SU-DHL-6 (cell line): Measurements from ENCODE around the gene SYT9.

Experiments used
- H2AFZ ChIP-seq: fragments of 200-600 bp; sonication (generic); 2 replicates; pipeline ENCODE4 v1.6.1; 2014; ENCODE audit warnings: low read depth, mild to moderate bottlenecking, moderate library complexity, mixed read lengths, antibody characterized with exemption, low read length; ENCODE audit not compliant: severe bottlenecking
- H3F3A ChIP-seq: fragments of 200-600 bp; shearing (Covaris generic); 2 replicates; pipeline ENCODE4 v1.6.0; 2016; ENCODE audit warnings: antibody characterized with exemption, mild to moderate bottlenecking; ENCODE audit not compliant: insufficient read depth
- H3K27ac ChIP-seq: fragments of 200-600 bp; sonication (generic); 2 replicates; pipeline ENCODE4 v1.5.1; 2016; ENCODE audit warnings: low read depth, mild to moderate bottlenecking, low read length, moderate library complexity, mixed read lengths
- H3K27me3 ChIP-seq: fragments of 200-600 bp; sonication (generic), shearing (Covaris generic); 2 replicates; pipeline ENCODE4 v1.6.0; 2014; ENCODE audit warnings: mild to moderate bottlenecking, low read length
- H3K36me3 ChIP-seq: fragments of 200-600 bp; sonication (generic); 2 replicates; pipeline ENCODE4 v1.6.1; 2014; ENCODE audit warnings: mild to moderate bottlenecking, low read length, mixed read lengths
- H3K4me2 ChIP-seq: fragments of 300-600, 200-600 bp; shearing (Covaris generic), sonication (generic); 2 replicates; pipeline ENCODE4 v1.6.0; 2014; ENCODE audit warnings: low read length, low read depth, mild to moderate bottlenecking; ENCODE audit not compliant: poor library complexity, severe bottlenecking
- H3K4me3 ChIP-seq: fragments of 200-600 bp; sonication (generic); 2 replicates; pipeline ENCODE4 v1.5.1; 2014; ENCODE audit warnings: antibody characterized with exemption, low read length, mild to moderate bottlenecking, mixed read lengths; ENCODE audit not compliant: insufficient read depth, poor library complexity, severe bottlenecking
- H3K79me2 ChIP-seq: fragments of 200-600 bp; sonication (generic); 2 replicates; pipeline ENCODE4 v1.6.1; 2014; ENCODE audit warnings: mild to moderate bottlenecking, low read length, moderate library complexity; ENCODE audit not compliant: insufficient read depth
- H3K9ac ChIP-seq: fragments of 200-600 bp; sonication (generic); 2 replicates; pipeline ENCODE4 v1.7.0; 2014; ENCODE audit warnings: mild to moderate bottlenecking, low read length
- H3K9me2 ChIP-seq: fragments of 200-600 bp; sonication (generic); replicated peaks from 2 replicates; pipeline ENCODE4 v1.6.1; 2014; ENCODE audit warnings: low read length; ENCODE audit not compliant: insufficient read depth
- H3K9me3 ChIP-seq: fragments of 200-600 bp; sonication (generic); 2 replicates; pipeline ENCODE4 v1.6.1; 2014; ENCODE audit warnings: low read length, mixed read lengths; ENCODE audit not compliant: insufficient read depth
- H4K20me1 ChIP-seq: fragments of 200-600 bp; sonication (generic); 2 replicates; pipeline ENCODE4 v1.6.1; 2014; ENCODE audit warnings: low read depth, mild to moderate bottlenecking, antibody characterized with exemption, low read length, moderate library complexity, mixed read lengths
- CTCF ChIP-seq: fragments of 200-600 bp; sonication (generic); IDR thresholded peaks from one replicate; pipeline ENCODE4 v1.5.1; 2017; ENCODE audit warnings: antibody characterized with exemption, mild to moderate bottlenecking, low read length, moderate library complexity; ENCODE audit not compliant: insufficient read depth, poor library complexity, severe bottlenecking
- EZH2phosphoT487 ChIP-seq: fragments of 200-600 bp; sonication (generic), shearing (Covaris generic); conservative IDR thresholded peaks from 2 replicates; pipeline ENCODE4 v1.6.1; 2018; ENCODE audit warnings: mild to moderate bottlenecking, antibody characterized with exemption, low read length, moderate library complexity, mixed read lengths

The SYT9 gene

GRCh38 chr11:7222619-7223018 is 29.1 kb upstream of the SYT9 start:
- Histone ChIP-seq H3K4me3 (no peak overlapping the region), H3F3A (no peaks in the 10 kb centered on the region), H3K9me2 (no peaks in the 10 kb centered on the region), H4K20me1 (no peaks in the 10 kb centered on the region), H3K79me2 (no peaks in the 10 kb centered on the region), H2AFZ (no peak overlapping the region), H3K27ac (no peak overlapping the region), H3K4me2 (no peak overlapping the region), H3K27me3 (no peaks in the 10 kb centered on the region), H3K9ac (no peak overlapping the region), H3K36me3 (no peaks in the 10 kb centered on the region), H3K9me3 (no peaks in the 10 kb centered on the region)
- TF ChIP-seq CTCF (no peak), EZH2phosphoT487 (no peak)

- H3F3A ChIP-seq, result no peaks in the 10 kb centered on the region
- H4K20me1 ChIP-seq, result no peaks in the 10 kb centered on the region
- TF ChIP-seq EZH2phosphoT487 (no peak), CTCF (no peak)
- no peaks in the 10 kb centered on the region for H3K9me3 ChIP-seq
- H3K9me2 ChIP-seq, result no peaks in the 10 kb centered on the region
- H3K36me3 ChIP-seq, result no peaks in the 10 kb centered on the region
- H3K27ac ChIP-seq, result no peak overlapping the region
- H3K9ac ChIP-seq, result no peak overlapping the region
- no peak overlapping the region for H2AFZ ChIP-seq
- H3K79me2 ChIP-seq, result no peaks in the 10 kb centered on the region
- no peak overlapping the region for H3K4me2 ChIP-seq
- no peak overlapping the region for H3K4me3 ChIP-seq
- no peaks in the 10 kb centered on the region for H3K27me3 ChIP-seq
Measured at GRCh38 chr11:7239877-7240276, 11.8 kb upstream of the SYT9 start.

- H3K9ac ChIP-seq, result no peak overlapping the region
Measured at GRCh38 chr11:7245341-7245740, 6.4 kb upstream of the SYT9 start.

More at GRCh38 chr11:7245341-7245740, 6.4 kb upstream of the SYT9 start:
- Histone ChIP-seq H4K20me1 (no peaks in the 10 kb centered on the region), H2AFZ (no peak overlapping the region), H3K4me3 (no peak overlapping the region), H3K27ac (no peak overlapping the region), H3K79me2 (no peaks in the 10 kb centered on the region), H3K9me2 (no peaks in the 10 kb centered on the region), H3K4me2 (no peak overlapping the region), H3K27me3 (no peaks in the 10 kb centered on the region), H3F3A (no peaks in the 10 kb centered on the region), H3K36me3 (no peaks in the 10 kb centered on the region), H3K9me3 (no peaks in the 10 kb centered on the region)
- TF ChIP-seq CTCF (no peak), EZH2phosphoT487 (no peak)
